ENCODE results near the gene ANXA4.

GRCh38 chr2:69836316-69836715 is 94.4 kb downstream of the ANXA4 start:
- TF ChIP-seq CTCF (conservative IDR thresholded peaks at IDR 0.05 in 1 of 2, IDR thresholded peaks at IDR 0.05 in 1 of 2; ENCODE audit: extremely low read depth in 1 of 2, insufficient read depth in 1 of 2, low read depth in 1 of 2, low read length in 2 of 2) (no peak), EZH2 (IDR thresholded peaks at IDR 0.05; ENCODE audit: borderline replicate concordance, low read length) (no peak)

Data from mammary epithelial cell (primary cell).